SK-N-SH (cell line): ENCODE data around the gene RAI1. TPM values are rescaled to one million over a fixed set of nuclear protein-coding genes. Genes with fewer than 3 reads are reported as not detected.

Source experiments
- CTCF ChIA-PET: fragments of 300-600, 350-600 bp; formaldehyde crosslinking; extraction: SDS; loops from one replicate; lab custom pipeline; 2021; lab: Yijun Ruan, JAX
- POLR2A ChIA-PET: fragments of 350-600 bp; sonication (Branson Sonifier 250); formaldehyde crosslinking; extraction: SDS; loops from one replicate; lab custom pipeline; 2020; ENCODE audit warnings: antibody characterized with exemption, inconsistent platforms; lab: Yijun Ruan, JAX
- DNase-seq: peaks from one replicate; pipeline ENCODE4 v3.0.0; 2012
- H2AFZ ChIP-seq: fragments of 200-600 bp; sonication (generic); 2 replicates; pipeline ENCODE4 v1.8.1; 2016; ENCODE audit warnings: antibody characterized with exemption, mild to moderate bottlenecking, low read depth
- H3F3A ChIP-seq: fragments of 200-600 bp; sonication (generic); replicated peaks from 2 replicates; pipeline ENCODE3; 2016; ENCODE audit warnings: antibody characterized with exemption, mild to moderate bottlenecking; ENCODE audit not compliant: insufficient read depth
- H3K27ac ChIP-seq, 2 experiments: fragments of 200-500 bp in 1 of 2; fragments of 200-600 bp in 1 of 2; sonication (Bioruptor generic) in 1 of 2; sonication (generic), shearing (Covaris generic) in 1 of 2; 2 replicates each; pipeline versions ENCODE4 v1.5.1 to v1.6.1; 2014 to 2016; ENCODE audit warnings: low read depth in 2 of 2, inconsistent platforms in 1 of 2, low read length in 1 of 2, mild to moderate bottlenecking in 1 of 2, mixed read lengths in 1 of 2
- H3K27me3 ChIP-seq: fragments of 200-600 bp; sonication (generic), shearing (Covaris generic); 2 replicates; pipeline ENCODE4 v1.6.1; 2016; ENCODE audit warnings: mixed run types; ENCODE audit not compliant: insufficient read depth
- H3K36me3 ChIP-seq, 2 experiments: fragments of 200-500 bp in 1 of 2; fragments of 200-600 bp in 1 of 2; sonication (Bioruptor generic) in 1 of 2; sonication (generic) in 1 of 2; replicated peaks in 1 of 2; 2 replicates each; pipeline versions ENCODE3 to v1.5.1; 2014 to 2016; ENCODE audit warnings: low read length in 1 of 2, mild to moderate bottlenecking in 1 of 2; ENCODE audit not compliant: insufficient read depth in 2 of 2, control insufficient read depth in 1 of 2
- H3K4me1 ChIP-seq, 2 experiments: fragments of 200-500 bp in 1 of 2; fragments of 200-600 bp in 1 of 2; sonication (Bioruptor generic) in 1 of 2; sonication (generic), shearing (Covaris generic) in 1 of 2; 2 replicates each; pipeline versions ENCODE4 v1.5.1 to v1.6.1; 2014 to 2016; ENCODE audit warnings: low read depth in 1 of 2, low read length in 1 of 2, mixed run types in 1 of 2; ENCODE audit not compliant: insufficient read depth in 2 of 2, control insufficient read depth in 1 of 2
- H3K4me2 ChIP-seq: fragments of 200-600 bp; sonication (generic), shearing (Covaris generic); 2 replicates; pipeline ENCODE4 v1.6.1; 2017; ENCODE audit warnings: mixed run types
- H3K4me3 ChIP-seq, 2 experiments: fragments of 200-500 bp in 1 of 2; fragments of 200-600 bp in 1 of 2; sonication (Bioruptor generic) in 1 of 2; sonication (generic), shearing (Covaris generic) in 1 of 2; 2 replicates each; pipeline versions ENCODE4 v1.5.1 to v1.8.1; 2014 to 2016; ENCODE audit warnings: low read depth in 2 of 2, inconsistent platforms in 1 of 2, low read length in 1 of 2, mild to moderate bottlenecking in 1 of 2, mixed read lengths in 1 of 2, moderate library complexity in 1 of 2
- H3K79me2 ChIP-seq: fragments of 200-600 bp; sonication (generic); 2 replicates; pipeline ENCODE4 v1.8.1; 2017; ENCODE audit warnings: mild to moderate bottlenecking; ENCODE audit not compliant: insufficient read depth
- H3K9ac ChIP-seq: fragments of 200-600 bp; sonication (generic); 2 replicates; pipeline ENCODE4 v1.6.1; 2017; ENCODE audit warnings: mixed run types
- H3K9me2 ChIP-seq: fragments of 200-600 bp; sonication (generic); 2 replicates; pipeline ENCODE4 v1.6.1; 2017; ENCODE audit warnings: mixed run types
- H3K9me3 ChIP-seq: fragments of 200-600 bp; sonication (generic); 2 replicates; pipeline ENCODE4 v1.6.1; 2017; ENCODE audit warnings: mixed run types, mild to moderate bottlenecking, moderate library complexity
- H4K20me1 ChIP-seq: fragments of 200-600 bp; sonication (generic); 2 replicates; pipeline ENCODE4 v1.6.1; 2017; ENCODE audit warnings: mild to moderate bottlenecking, mixed run types; ENCODE audit not compliant: insufficient read depth
- EP300 ChIP-seq, 2 experiments: IDR thresholded peaks; 2 replicates each; pipeline versions ENCODE4 v1.4.0 to v1.6.1; 2012; ENCODE audit warnings: borderline replicate concordance in 1 of 2, low read depth in 1 of 2, low read length in 1 of 2
- EZH2phosphoT487 ChIP-seq: fragments of 200-600 bp; sonication (generic); IDR thresholded peaks from 2 replicates; pipeline ENCODE4 v1.6.1; 2017; ENCODE audit warnings: low read depth, mixed run types, mild to moderate bottlenecking, antibody characterized with exemption, moderate library complexity, borderline replicate concordance
- FOXJ3 ChIP-seq: sonication (generic); formaldehyde crosslinking; IDR thresholded peaks from 2 replicates; pipeline ENCODE4 v1.5.1; 2020; ENCODE audit warnings: mild to moderate bottlenecking, missing genetic modification reagents
- GATA2 ChIP-seq: sonication (generic); formaldehyde crosslinking; IDR thresholded peaks from 2 replicates; pipeline ENCODE4 v1.5.0; 2020; ENCODE audit warnings: mild to moderate bottlenecking, missing genetic modification reagents
- NRF1 ChIP-seq: IDR thresholded peaks from 2 replicates; pipeline ENCODE4 v1.6.1; 2012; ENCODE audit warnings: low read depth, mild to moderate bottlenecking, low read length
- RAD21 ChIP-seq: IDR thresholded peaks from 2 replicates; pipeline ENCODE4 v1.6.1; 2012; ENCODE audit warnings: mild to moderate bottlenecking, low read length
- RCOR1 ChIP-seq: fragments of 150-350 bp; IDR thresholded peaks from 2 replicates; pipeline ENCODE4 v1.6.1; 2017; ENCODE audit warnings: antibody characterized with exemption, low read length
- RXRA ChIP-seq: IDR thresholded peaks from 2 replicates; pipeline ENCODE4 v1.4.0; 2012; ENCODE audit warnings: low read depth, mild to moderate bottlenecking, borderline replicate concordance
- SIN3A ChIP-seq: IDR thresholded peaks from 2 replicates; pipeline ENCODE4 v1.6.1; 2012; ENCODE audit warnings: low read depth, mild to moderate bottlenecking, low read length, moderate library complexity, borderline replicate concordance
- TAF1 ChIP-seq: IDR thresholded peaks from 2 replicates; pipeline ENCODE4 v1.6.1; 2012; ENCODE audit warnings: low read depth, mild to moderate bottlenecking, low read length, moderate library complexity, borderline replicate concordance
- WGBS: methylation state at CpG from one replicate; pipeline ENCODE4 v1.1.6; 2017; ENCODE audit warnings: low lambda C conversion rate; 5-methylcytosine and 5-hydroxymethylcytosine counted together
- polyA plus RNA-seq, 3 experiments: library from polyadenylated mRNA; depleted of rRNA; stranded (reverse); fragments of >200 nt; gene quantifications; 2 replicates each; pipeline ENCODE4 v1.2.3, GENCODE V29; 2012
- TF ChIP-seq, protein P1 (sequence below): fragments of 200-600 bp; sonication (generic); IDR thresholded peaks from 2 replicates; pipeline ENCODE4 v1.6.1; 2017; ENCODE audit warnings: antibody characterized with exemption, mild to moderate bottlenecking, moderate library complexity
- TF ChIP-seq, protein P2 (sequence below): IDR thresholded peaks from 2 replicates; pipeline ENCODE4; 2012

Gene RAI1
- polyA plus RNA-seq, 1 of the 3 experiments (the other 2 are of a cell fraction): 4.7 TPM

DNA sequence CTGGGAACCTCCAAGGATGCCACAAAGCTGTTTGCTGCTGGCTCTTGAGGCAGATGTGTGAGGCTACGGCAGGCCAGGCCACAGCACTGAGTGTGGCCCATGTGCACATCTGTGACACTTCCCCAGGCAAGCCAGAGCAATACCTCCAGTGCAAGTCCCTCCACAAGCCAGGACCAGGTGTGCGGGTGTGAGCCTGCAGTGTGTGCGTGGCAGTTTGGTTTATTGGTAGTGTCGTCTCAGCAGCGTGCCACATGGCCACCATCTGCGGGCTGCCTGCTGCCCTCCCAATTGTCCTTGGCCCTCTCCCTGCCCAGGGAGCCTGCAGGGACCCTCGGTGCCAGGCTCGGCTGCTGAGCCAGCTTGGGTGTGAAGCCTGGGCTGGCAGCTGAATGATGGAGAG is 165.4 kb downstream of the RAI1 start:
- peak; percentile 63 for DNase-seq
- CTCF ChIA-PET: interaction anchor here (1.1 to 8.1 kb wide), 7 partner anchors 9 to 72 kb away, joined by 3 to 48 read pairs (median 6); no protein-coding TSS in a partner anchor

DNA sequence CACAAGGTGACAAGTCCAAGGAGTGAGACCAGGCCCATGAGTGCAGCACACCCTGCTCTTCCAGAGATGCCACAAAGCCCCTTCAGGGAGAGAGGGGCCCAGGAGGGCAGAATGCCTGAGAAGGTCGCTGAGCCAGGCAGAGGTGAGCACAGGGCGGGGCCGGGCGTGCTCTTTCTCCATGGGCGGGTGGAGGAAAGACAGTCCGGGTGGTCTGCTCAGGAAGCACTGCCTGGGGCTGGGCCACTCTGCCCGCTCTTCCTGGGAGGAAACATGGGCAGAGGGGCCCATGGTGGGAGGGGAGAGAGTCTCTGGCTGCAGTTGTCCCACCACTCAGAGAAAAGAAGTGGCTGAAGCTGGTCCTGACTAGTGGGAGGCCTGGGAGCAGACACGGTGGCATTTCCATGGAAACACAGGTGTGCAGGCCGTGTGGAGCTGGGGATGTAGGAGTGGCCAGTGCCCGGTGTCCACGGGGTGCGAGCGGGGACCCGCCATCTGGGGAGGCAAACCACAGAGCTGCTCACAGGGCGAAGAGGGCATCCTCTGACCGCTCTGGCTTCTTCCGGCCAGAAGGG is 165.9 kb downstream of the RAI1 start:
- 82% methylated on average over 14 of the region's 17 CpGs for WGBS
- no peak for DNase-seq
- ChIA-PET POLR2A (interaction anchor here (1.3 to 4.1 kb wide), 2 partner anchors 10 to 28 kb away, joined by 3 to 34 read pairs; partner anchors contain the start of gene SREBF1), CTCF (interaction anchor here (0.5 to 8.1 kb wide), 9 partner anchors 8 to 72 kb away, joined by 3 to 48 read pairs (median 6); no protein-coding TSS in a partner anchor)
- H3K9ac ChIP-seq: no peak overlapping the region
- H3K4me1 ChIP-seq: peaks cover 19 to 94% of the 10 kb centered on the region in 2 experiments; a peak in 3 of 4 replicates
- no peaks in the 10 kb centered on the region for H3K9me3 ChIP-seq
- H3K36me3 ChIP-seq: peaks cover 0 to 45% of the 10 kb centered on the region in 2 experiments
- no peaks in the 10 kb centered on the region for H4K20me1 ChIP-seq
- peak overlapping the region in 1 of 2 experiments; percentile 76; a peak in 2 of 4 replicates for H3K27ac ChIP-seq
- no peak overlapping the region for H2AFZ ChIP-seq
- TF ChIP-seq RXRA: no peak
- TF ChIP-seq EZH2phosphoT487: no peak
- no peak for TF ChIP-seq NRF1
- TF ChIP-seq RAD21: no peak
- no peak for TF ChIP-seq SIN3A
- H3K4me3 ChIP-seq: no peak overlapping the region
- no peaks in the 10 kb centered on the region for H3K9me2 ChIP-seq
- no peaks in the 10 kb centered on the region for H3K27me3 ChIP-seq
- no peaks in the 10 kb centered on the region for H3F3A ChIP-seq
- no peak overlapping the region for H3K4me2 ChIP-seq
- H3K79me2 ChIP-seq: no peaks in the 10 kb centered on the region

More for the DNA sequence above, 165.4 kb downstream of the RAI1 start:
- no peaks in the 10 kb centered on the region for H3K9me3 ChIP-seq
- H4K20me1 ChIP-seq: no peaks in the 10 kb centered on the region
- peak overlapping the region in 1 of 2 experiments; percentile 76; a peak in 1 of 4 replicates for H3K27ac ChIP-seq
- TF ChIP-seq TAF1 (no peak), RCOR1 (peak; percentile 79), GATA2 (no peak), EP300 (IDR thresholded peaks at IDR 0.05; ENCODE audit: borderline replicate concordance in 1 of 2, low read depth in 1 of 2, low read length in 1 of 2) (peak in 1 of 2 experiments; percentile 61; a peak in 1 of 4 replicates), FOXJ3 (no peak; the same call in 1 of the 2 replicates)
- TF ChIP-seq, protein P1, sequence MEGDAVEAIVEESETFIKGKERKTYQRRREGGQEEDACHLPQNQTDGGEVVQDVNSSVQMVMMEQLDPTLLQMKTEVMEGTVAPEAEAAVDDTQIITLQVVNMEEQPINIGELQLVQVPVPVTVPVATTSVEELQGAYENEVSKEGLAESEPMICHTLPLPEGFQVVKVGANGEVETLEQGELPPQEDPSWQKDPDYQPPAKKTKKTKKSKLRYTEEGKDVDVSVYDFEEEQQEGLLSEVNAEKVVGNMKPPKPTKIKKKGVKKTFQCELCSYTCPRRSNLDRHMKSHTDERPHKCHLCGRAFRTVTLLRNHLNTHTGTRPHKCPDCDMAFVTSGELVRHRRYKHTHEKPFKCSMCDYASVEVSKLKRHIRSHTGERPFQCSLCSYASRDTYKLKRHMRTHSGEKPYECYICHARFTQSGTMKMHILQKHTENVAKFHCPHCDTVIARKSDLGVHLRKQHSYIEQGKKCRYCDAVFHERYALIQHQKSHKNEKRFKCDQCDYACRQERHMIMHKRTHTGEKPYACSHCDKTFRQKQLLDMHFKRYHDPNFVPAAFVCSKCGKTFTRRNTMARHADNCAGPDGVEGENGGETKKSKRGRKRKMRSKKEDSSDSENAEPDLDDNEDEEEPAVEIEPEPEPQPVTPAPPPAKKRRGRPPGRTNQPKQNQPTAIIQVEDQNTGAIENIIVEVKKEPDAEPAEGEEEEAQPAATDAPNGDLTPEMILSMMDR: no peak
- TF ChIP-seq, protein P2, sequence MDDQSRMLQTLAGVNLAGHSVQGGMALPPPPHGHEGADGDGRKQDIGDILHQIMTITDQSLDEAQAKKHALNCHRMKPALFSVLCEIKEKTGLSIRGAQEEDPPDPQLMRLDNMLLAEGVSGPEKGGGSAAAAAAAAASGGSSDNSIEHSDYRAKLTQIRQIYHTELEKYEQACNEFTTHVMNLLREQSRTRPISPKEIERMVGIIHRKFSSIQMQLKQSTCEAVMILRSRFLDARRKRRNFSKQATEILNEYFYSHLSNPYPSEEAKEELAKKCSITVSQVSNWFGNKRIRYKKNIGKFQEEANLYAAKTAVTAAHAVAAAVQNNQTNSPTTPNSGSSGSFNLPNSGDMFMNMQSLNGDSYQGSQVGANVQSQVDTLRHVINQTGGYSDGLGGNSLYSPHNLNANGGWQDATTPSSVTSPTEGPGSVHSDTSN: no peak
- H3K79me2 ChIP-seq: no peaks in the 10 kb centered on the region
- no peaks in the 10 kb centered on the region for H3F3A ChIP-seq
- no peak overlapping the region for H2AFZ ChIP-seq
- no peak overlapping the region for H3K4me2 ChIP-seq
- H3K4me3 ChIP-seq: no peak overlapping the region
- POLR2A ChIA-PET: interaction anchor here (4.1 kb wide), 1 partner anchor 10 kb away, joined by 34 read pairs; the partner anchor contains the start of gene SREBF1
- H3K4me1 ChIP-seq: peaks cover 19 to 95% of the 10 kb centered on the region in 2 experiments; a peak in 3 of 4 replicates
- no peaks in the 10 kb centered on the region for H3K27me3 ChIP-seq
- no peaks in the 10 kb centered on the region for H3K9me2 ChIP-seq
- no peak overlapping the region for H3K9ac ChIP-seq
- 81% methylated on average over 7 of the region's 8 CpGs for WGBS
- peaks cover 0 to 42% of the 10 kb centered on the region in 2 experiments for H3K36me3 ChIP-seq
